SK-N-SH (cell line): ENCODE data around the gene RBM10.

Experiments used
- EP300 ChIP-seq, 2 experiments: IDR thresholded peaks; 2 replicates each; pipeline versions ENCODE4 v1.4.0 to v1.6.1; 2012; ENCODE audit warnings: borderline replicate concordance in 1 of 2, low read depth in 1 of 2, low read length in 1 of 2
- EZH2phosphoT487 ChIP-seq: fragments of 200-600 bp; sonication (generic); IDR thresholded peaks from 2 replicates; pipeline ENCODE4 v1.6.1; 2017; ENCODE audit warnings: low read depth, mixed run types, mild to moderate bottlenecking, antibody characterized with exemption, moderate library complexity, borderline replicate concordance
- MAX ChIP-seq: IDR thresholded peaks from 2 replicates; pipeline ENCODE4 v1.4.0; 2012; ENCODE audit warnings: low read depth
- NRF1 ChIP-seq: IDR thresholded peaks from 2 replicates; pipeline ENCODE4 v1.6.1; 2012; ENCODE audit warnings: low read depth, mild to moderate bottlenecking, low read length
- TAF1 ChIP-seq: IDR thresholded peaks from 2 replicates; pipeline ENCODE4 v1.6.1; 2012; ENCODE audit warnings: low read depth, mild to moderate bottlenecking, low read length, moderate library complexity, borderline replicate concordance
- TF ChIP-seq, protein P1 (sequence below): fragments of 200-600 bp; sonication (generic); IDR thresholded peaks from 2 replicates; pipeline ENCODE4 v1.6.1; 2017; ENCODE audit warnings: antibody characterized with exemption, mild to moderate bottlenecking, moderate library complexity

DNA sequence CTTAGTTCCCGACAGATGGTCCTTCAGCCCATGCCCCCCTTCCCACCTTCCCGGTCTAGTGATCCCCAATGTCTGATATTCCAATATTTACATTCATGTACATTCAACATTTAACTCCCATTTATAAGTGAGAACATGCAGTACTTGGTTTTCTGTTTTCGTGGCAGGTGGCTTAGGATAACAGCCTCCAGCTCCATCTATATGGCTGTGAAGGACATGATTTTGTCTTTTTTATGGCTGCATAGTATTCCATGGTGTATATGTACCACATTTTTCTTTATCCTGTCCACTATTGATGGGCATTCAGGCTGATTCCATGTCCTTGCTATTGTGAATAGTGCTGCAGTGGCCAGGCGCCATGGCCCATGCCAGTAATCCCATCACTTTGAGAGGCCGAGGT, 13.8 kb downstream of the RBM10 start:
- TF ChIP-seq TAF1 (no peak), EP300 (IDR thresholded peaks at IDR 0.05; ENCODE audit: borderline replicate concordance in 1 of 2, low read depth in 1 of 2, low read length in 1 of 2) (no peak), NRF1 (no peak), MAX (no peak), EZH2phosphoT487 (no peak)
- TF ChIP-seq, protein P1, sequence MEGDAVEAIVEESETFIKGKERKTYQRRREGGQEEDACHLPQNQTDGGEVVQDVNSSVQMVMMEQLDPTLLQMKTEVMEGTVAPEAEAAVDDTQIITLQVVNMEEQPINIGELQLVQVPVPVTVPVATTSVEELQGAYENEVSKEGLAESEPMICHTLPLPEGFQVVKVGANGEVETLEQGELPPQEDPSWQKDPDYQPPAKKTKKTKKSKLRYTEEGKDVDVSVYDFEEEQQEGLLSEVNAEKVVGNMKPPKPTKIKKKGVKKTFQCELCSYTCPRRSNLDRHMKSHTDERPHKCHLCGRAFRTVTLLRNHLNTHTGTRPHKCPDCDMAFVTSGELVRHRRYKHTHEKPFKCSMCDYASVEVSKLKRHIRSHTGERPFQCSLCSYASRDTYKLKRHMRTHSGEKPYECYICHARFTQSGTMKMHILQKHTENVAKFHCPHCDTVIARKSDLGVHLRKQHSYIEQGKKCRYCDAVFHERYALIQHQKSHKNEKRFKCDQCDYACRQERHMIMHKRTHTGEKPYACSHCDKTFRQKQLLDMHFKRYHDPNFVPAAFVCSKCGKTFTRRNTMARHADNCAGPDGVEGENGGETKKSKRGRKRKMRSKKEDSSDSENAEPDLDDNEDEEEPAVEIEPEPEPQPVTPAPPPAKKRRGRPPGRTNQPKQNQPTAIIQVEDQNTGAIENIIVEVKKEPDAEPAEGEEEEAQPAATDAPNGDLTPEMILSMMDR: no peak
